ELF-1 (cell line): Measurements from ENCODE around the gene CCL2.
A peak's percentile ranks its signal among the peaks of the same experiment; 100 is the strongest.

ENCODE experiments used
- DNase-seq: peaks from one replicate; pipeline ENCODE4 v3.0.0-alpha.2; 2016; ENCODE audit warnings: low read depth, low spot score

Gene CCL2

GRCh38 chr17:34241062-34241461 is 14.0 kb upstream of the CCL2 start:
- no peak for DNase-seq

GRCh38 chr17:34242587-34243363 is 12.3 kb upstream of the CCL2 start:
- no peak for DNase-seq

GRCh38 chr17:34243364-34244320 is 11.4 kb upstream of the CCL2 start:
- no peak for DNase-seq

- DNase-seq: no peak
Measured at GRCh38 chr17:34245351-34245905, 9.7 kb upstream of the CCL2 start.

GRCh38 chr17:34246446-34246845 is 8.6 kb upstream of the CCL2 start:
- no peak for DNase-seq

- no peak for DNase-seq
Measured at GRCh38 chr17:34246881-34247280, 8.2 kb upstream of the CCL2 start.

GRCh38 chr17:34248511-34249024 is 6.5 kb upstream of the CCL2 start:
- DNase-seq: no peak

GRCh38 chr17:34249061-34249460 is 6.0 kb upstream of the CCL2 start:
- no peak for DNase-seq

- DNase-seq: no peak
Measured at GRCh38 chr17:34249478-34249877, 5.6 kb upstream of the CCL2 start.

- no peak for DNase-seq
Measured at GRCh38 chr17:34251186-34251585, 3.9 kb upstream of the CCL2 start.

GRCh38 chr17:34252095-34252443 is 3.0 kb upstream of the CCL2 start:
- DNase-seq: no peak

- DNase-seq: peak; percentile 32
Measured at GRCh38 chr17:34252444-34253138, 2.5 kb upstream of the CCL2 start.

GRCh38 chr17:34253139-34253525 is 2.0 kb upstream of the CCL2 start:
- DNase-seq: no peak

GRCh38 chr17:34254146-34254545 is 939 bp upstream of the CCL2 start:
- no peak for DNase-seq

GRCh38 chr17:34255381-34255732 is 272 bp downstream of the CCL2 start:
- DNase-seq: no peak

- no peak for DNase-seq
Measured at GRCh38 chr17:34255841-34256240, 756 bp downstream of the CCL2 start.

- no peak for DNase-seq
Measured at GRCh38 chr17:34257299-34257985, 2.4 kb downstream of the CCL2 start.

- DNase-seq: no peak
Measured at GRCh38 chr17:34257986-34258326, 2.9 kb downstream of the CCL2 start.

GRCh38 chr17:34259146-34259545 is 4.1 kb downstream of the CCL2 start:
- no peak for DNase-seq

GRCh38 chr17:34260861-34261260 is 5.8 kb downstream of the CCL2 start:
- no peak for DNase-seq
